ENCODE measurements around the gene LRRC4C. TPM values are rescaled to one million over a fixed set of nuclear protein-coding genes. Genes with fewer than 3 reads are reported as not detected.

Gene LRRC4C
- total RNA-seq, 2 experiments from 2014 or later = not detected

- TF ChIP-seq, protein P1, sequence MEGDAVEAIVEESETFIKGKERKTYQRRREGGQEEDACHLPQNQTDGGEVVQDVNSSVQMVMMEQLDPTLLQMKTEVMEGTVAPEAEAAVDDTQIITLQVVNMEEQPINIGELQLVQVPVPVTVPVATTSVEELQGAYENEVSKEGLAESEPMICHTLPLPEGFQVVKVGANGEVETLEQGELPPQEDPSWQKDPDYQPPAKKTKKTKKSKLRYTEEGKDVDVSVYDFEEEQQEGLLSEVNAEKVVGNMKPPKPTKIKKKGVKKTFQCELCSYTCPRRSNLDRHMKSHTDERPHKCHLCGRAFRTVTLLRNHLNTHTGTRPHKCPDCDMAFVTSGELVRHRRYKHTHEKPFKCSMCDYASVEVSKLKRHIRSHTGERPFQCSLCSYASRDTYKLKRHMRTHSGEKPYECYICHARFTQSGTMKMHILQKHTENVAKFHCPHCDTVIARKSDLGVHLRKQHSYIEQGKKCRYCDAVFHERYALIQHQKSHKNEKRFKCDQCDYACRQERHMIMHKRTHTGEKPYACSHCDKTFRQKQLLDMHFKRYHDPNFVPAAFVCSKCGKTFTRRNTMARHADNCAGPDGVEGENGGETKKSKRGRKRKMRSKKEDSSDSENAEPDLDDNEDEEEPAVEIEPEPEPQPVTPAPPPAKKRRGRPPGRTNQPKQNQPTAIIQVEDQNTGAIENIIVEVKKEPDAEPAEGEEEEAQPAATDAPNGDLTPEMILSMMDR (IDR thresholded peaks at IDR 0.05) = no peak
- ChIA-PET POLR2A (no interaction called here), CTCF (no interaction called here)
- Histone ChIP-seq H3K9me3 (ENCODE audit: control insufficient read depth in 1 of 2, insufficient read depth in 1 of 2, low read length in 2 of 2) (peaks cover 3 to 17% of the 10 kb centered on the region in 2 experiments), H3K4me3 (ENCODE audit: low read length) (no peak overlapping the region), H3K36me3 (ENCODE audit: insufficient read depth, low read length) (no peaks in the 10 kb centered on the region), H3K4me1 (ENCODE audit: insufficient read depth, low read length) (no peaks in the 10 kb centered on the region), H3K27me3 (ENCODE audit: control insufficient read depth in 1 of 2, insufficient read depth in 2 of 2, low read length in 2 of 2) (no peaks in the 10 kb centered on the region), H3K27ac (ENCODE audit: low read depth in 1 of 2, low read length in 2 of 2) (no peak overlapping the region)
- H3K4me3 Mint-ChIP-seq = no peak overlapping the region
- DNase-seq (no peak), ATAC-seq (ENCODE audit: poor library complexity) (no peak)
- H3K27ac Mint-ChIP-seq = no peak overlapping the region
- no peaks in the 10 kb centered on the region for H3K4me1 Mint-ChIP-seq (ENCODE audit: low read depth)
- intact Hi-C loops (cut with DNase I, micrococcal nuclease) = no loop called here
- H3K36me3 Mint-ChIP-seq (ENCODE audit: low read depth) = no peaks in the 10 kb centered on the region
- H3K27me3 Mint-ChIP-seq = no peaks in the 10 kb centered on the region
- peaks cover 26% of the 10 kb centered on the region for H3K9me3 Mint-ChIP-seq
These were observed 1038.1 kb downstream of the LRRC4C start for GRCh38 chr11:40421208-40421981.

DNA sequence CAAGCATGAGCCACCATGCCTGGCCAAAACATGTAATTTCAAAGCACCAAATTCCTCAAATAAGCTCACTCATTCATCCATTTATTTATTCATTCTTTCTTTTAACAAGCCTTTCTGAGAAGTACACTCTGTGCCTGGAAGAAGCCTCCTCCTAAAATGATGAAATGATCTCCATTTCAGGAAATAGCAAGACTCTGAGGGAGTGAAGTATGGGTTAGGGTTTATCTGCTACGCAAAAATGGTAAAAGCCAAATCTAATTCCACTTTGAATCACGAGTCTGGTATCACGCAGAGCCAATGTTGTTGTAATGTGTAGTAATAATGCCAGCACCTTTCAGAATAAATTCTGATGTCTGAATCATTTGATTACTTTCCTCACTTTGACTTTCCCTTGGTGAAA lies 1041.8 kb downstream of the LRRC4C start:
- no peaks in the 10 kb centered on the region for H3K27me3 Mint-ChIP-seq
- H3K9me3 Mint-ChIP-seq = peaks cover 23% of the 10 kb centered on the region
- TF ChIP-seq, protein P1 (IDR thresholded peaks at IDR 0.05) = no peak
- no peaks in the 10 kb centered on the region for H3K36me3 Mint-ChIP-seq (ENCODE audit: low read depth)
- no peaks in the 10 kb centered on the region for H3K4me1 ChIP-seq (ENCODE audit: insufficient read depth, low read length)
- H3K4me3 Mint-ChIP-seq = no peak overlapping the region
- H3K4me1 Mint-ChIP-seq (ENCODE audit: low read depth) = no peaks in the 10 kb centered on the region
- POLR2A ChIA-PET = no interaction called here
- CTCF ChIA-PET = no interaction called here
- H3K27me3 ChIP-seq (ENCODE audit: control insufficient read depth in 1 of 2, insufficient read depth in 2 of 2, low read length in 2 of 2) = no peaks in the 10 kb centered on the region
- intact Hi-C loops (cut with DNase I, micrococcal nuclease) = no loop called here
- H3K4me3 ChIP-seq (ENCODE audit: low read length) = no peak overlapping the region
- H3K9me3 ChIP-seq (ENCODE audit: control insufficient read depth in 1 of 2, insufficient read depth in 1 of 2, low read length in 2 of 2) = peaks cover 0 to 8% of the 10 kb centered on the region in 2 experiments
- H3K27ac ChIP-seq (ENCODE audit: low read depth in 1 of 2, low read length in 2 of 2) = no peak overlapping the region
- no peak overlapping the region for H3K27ac Mint-ChIP-seq
- H3K36me3 ChIP-seq (ENCODE audit: insufficient read depth, low read length) = no peaks in the 10 kb centered on the region
- ATAC-seq (ENCODE audit: poor library complexity) = no peak
- DNase-seq = no peak

GRCh38 chr11:40407355-40407754 lies 1052.1 kb downstream of the LRRC4C start:
- intact Hi-C loops (cut with DNase I, micrococcal nuclease) = no loop called here
- TF ChIP-seq, protein P1 (IDR thresholded peaks at IDR 0.05) = no peak
- no peaks in the 10 kb centered on the region for H3K27me3 ChIP-seq (ENCODE audit: control insufficient read depth in 1 of 2, insufficient read depth in 2 of 2, low read length in 2 of 2)
- CTCF ChIA-PET = no interaction called here
- H3K27ac ChIP-seq (ENCODE audit: low read depth in 1 of 2, low read length in 2 of 2) = no peak overlapping the region
- no peaks in the 10 kb centered on the region for H3K27me3 Mint-ChIP-seq
- no peak for DNase-seq
- no peaks in the 10 kb centered on the region for H3K36me3 ChIP-seq (ENCODE audit: insufficient read depth, low read length)
- no peak overlapping the region for H3K4me3 Mint-ChIP-seq
- H3K36me3 Mint-ChIP-seq (ENCODE audit: low read depth) = no peaks in the 10 kb centered on the region
- no peaks in the 10 kb centered on the region for H3K4me1 ChIP-seq (ENCODE audit: insufficient read depth, low read length)
- H3K4me1 Mint-ChIP-seq (ENCODE audit: low read depth) = no peaks in the 10 kb centered on the region
- H3K4me3 ChIP-seq (ENCODE audit: low read length) = no peak overlapping the region
- H3K9me3 Mint-ChIP-seq = peaks cover 14% of the 10 kb centered on the region
- POLR2A ChIA-PET = no interaction called here
- H3K27ac Mint-ChIP-seq = no peak overlapping the region
- ATAC-seq (ENCODE audit: poor library complexity) = no peak
- H3K9me3 ChIP-seq (ENCODE audit: control insufficient read depth in 1 of 2, insufficient read depth in 1 of 2, low read length in 2 of 2) = no peaks in the 10 kb centered on the region

Measured in CD4-positive, alpha-beta T cell (primary cell).